Spleen (tissue), 11 donors: ENCODE measurements around the gene SERINC5. TPM values are rescaled to one million over a fixed set of nuclear protein-coding genes. Genes with fewer than 3 reads are reported as not detected.

Experiments
- DNase-seq: peaks from one replicate; pipeline ENCODE4 v3.0.0-alpha.2; 2020
- H3K27ac ChIP-seq, 8 donors: fragments of 200-600 bp; sonication (generic) in 7 of 8; 1 replicate in 4 of 8; 2 replicates in 4 of 8; pipeline versions ENCODE4 v1.5.0 to v1.8.0; 2016 to 2021; ENCODE audit warnings: inconsistent platforms in 4 of 8, mild to moderate bottlenecking in 4 of 8, moderate library complexity in 1 of 8
- H3K27me3 ChIP-seq, 7 donors: fragments of 200-600 bp; sonication (generic) in 6 of 7; replicated peaks in 1 of 7; 1 replicate in 4 of 7; 2 replicates in 3 of 7; pipeline versions ENCODE4 v1.5.0 to v1.8.0; 2016 to 2021; ENCODE audit warnings: inconsistent platforms in 3 of 7, mild to moderate bottlenecking in 1 of 7
- H3K36me3 ChIP-seq, 6 donors: fragments of 200-600 bp; sonication (generic) in 5 of 6; 1 replicate in 4 of 6; 2 replicates in 2 of 6; pipeline versions ENCODE4 v1.5.0 to v1.8.0; 2016 to 2021; ENCODE audit warnings: inconsistent platforms in 2 of 6
- H3K4me1 ChIP-seq, 6 donors: fragments of 200-600 bp; sonication (generic) in 5 of 6; 1 replicate in 3 of 6; 2 replicates in 3 of 6; pipeline versions ENCODE4 v1.5.0 to v1.8.0; 2016 to 2021; ENCODE audit warnings: inconsistent platforms in 3 of 6
- H3K4me3 ChIP-seq, 8 donors: fragments of 200-600 bp; sonication (generic) in 7 of 8; 1 replicate in 4 of 8; 2 replicates in 4 of 8; pipeline versions ENCODE4 v1.5.0 to v1.8.0; 2016 to 2021; ENCODE audit warnings: inconsistent platforms in 4 of 8, mild to moderate bottlenecking in 4 of 8, moderate library complexity in 2 of 8
- H3K9me3 ChIP-seq, 8 donors: fragments of 200-600 bp; sonication (generic) in 7 of 8; 1 replicate in 4 of 8; 2 replicates in 4 of 8; pipeline versions ENCODE4 v1.5.0 to v1.8.0; 2016 to 2021; ENCODE audit warnings: inconsistent platforms in 4 of 8
- CTCF ChIP-seq, 11 experiments: fragments of 200-600 bp in 7 of 11; fragments of 450-650 bp in 4 of 11; sonication (generic) in 4 of 11; IDR thresholded peaks in 8 of 11; conservative IDR thresholded peaks in 3 of 11; 1 replicate in 7 of 11; 2 replicates in 4 of 11; pipeline versions ENCODE4 v1.4.0 to v1.8.0; 2016 to 2021; ENCODE audit warnings: antibody characterized with exemption in 11 of 11, inconsistent platforms in 4 of 11, mild to moderate bottlenecking in 1 of 11
- POLR2A ChIP-seq, 3 donors: fragments of 450-650 bp; IDR thresholded peaks; one replicate each; pipeline ENCODE4 v1.5.1; 2017; ENCODE audit warnings: antibody characterized with exemption in 3 of 3, mild to moderate bottlenecking in 1 of 3
- POLR2AphosphoS5 ChIP-seq, 3 donors: sonication (generic); formaldehyde crosslinking; IDR thresholded peaks; one replicate each; pipeline ENCODE4 v1.5.1; 2017; ENCODE audit warnings: antibody characterized with exemption in 3 of 3
- WGBS, 5 donors: extraction: QIAGEN DNeasy Blood & Tissue Kit in 3 of 5; methylation state at CpG; one replicate each; pipeline versions ENCODE4 v1.1.5 to v1.1.7; 2013 to 2018; 5-methylcytosine and 5-hydroxymethylcytosine counted together
- intact Hi-C: fragments of 100-400 bp; cut with DNase I; formaldehyde crosslinking; loops from one replicate; pipeline ENCODE4 v1.15.0; 2023; ENCODE audit warnings: low total_unique reads
- polyA plus RNA-seq, 3 donors: library from polyadenylated mRNA; stranded (reverse); fragments of 200-250 nt; gene quantifications; one replicate each; pipeline ENCODE4 v1.2.1, GENCODE V29; 2013
- total RNA-seq, 7 donors: library from RNA; depleted of rRNA in 3 of 7; stranded (reverse); fragments of >200 nt in 3 of 7; fragmentation: NEBNext Ultra II Directional in 4 of 7; extraction: Animal tissue kit (Norgen Biotek cat#: 25700) in 4 of 7; gene quantifications; one replicate each; pipeline versions ENCODE4 v1.1.0 to v1.2.1, GENCODE V29; 2016 to 2021
- donor health status: healthy with polysubstance abuse.
- donor health status: DM: no; HTN: no; CAD: no; lungs with moderate emphysema.
- donor health status: DM: no; HTN: no; CAD: no.
- donor health status: Bipolar disorder and iron deficiency.
- donor health status: healthy.
- donor health status: DM: no; HTN: no; CAD: no.
- donor health status: DM: yes; HTN: yes; CAD: no.

Gene SERINC5
- total and polyA plus RNA-seq, 10 donors, result 1.5 to 29.8 (median 21.2) TPM

GRCh38 chr5:80243567-80243966 lies 12.3 kb downstream of the SERINC5 start:
- H3K4me1 ChIP-seq, result peaks cover 12 to 68% (median 36%) of the 10 kb centered on the region in 6 donors
- WGBS, 5 donors, result 87 to 96% (median 93%) methylated on average over 1 of the region's 1 CpG
- DNase-seq, result no peak
- H3K27ac ChIP-seq, result no peak overlapping the region
- H3K36me3 ChIP-seq, result peaks cover 0 to 20% (median 5%) of the 10 kb centered on the region in 6 donors
- no peak for TF ChIP-seq POLR2AphosphoS5 (IDR thresholded peaks at IDR 0.05)
- TF ChIP-seq POLR2A (IDR thresholded peaks at IDR 0.05), result no peak
- TF ChIP-seq CTCF (IDR thresholded peaks at IDR 0.05 in 8 of 11, conservative IDR thresholded peaks at IDR 0.05 in 3 of 11), result no peak
- intact Hi-C loops, result no loop called here
- peaks cover 5 to 29% (median 24%) of the 10 kb centered on the region in 8 donors for H3K9me3 ChIP-seq
- H3K27me3 ChIP-seq, result no peaks in the 10 kb centered on the region
- H3K4me3 ChIP-seq, result no peak overlapping the region

- 94 to 99% (median 95%) methylated on average over 3 of the region's 3 CpGs for WGBS, 5 donors
- H3K9me3 ChIP-seq, result peaks cover 5 to 29% (median 24%) of the 10 kb centered on the region in 8 donors
- no peak for DNase-seq
- peaks cover 0 to 20% (median 5%) of the 10 kb centered on the region in 6 donors for H3K36me3 ChIP-seq
- no peak overlapping the region for H3K4me3 ChIP-seq
- H3K4me1 ChIP-seq, result peaks cover 12 to 67% (median 33%) of the 10 kb centered on the region in 6 donors
- H3K27ac ChIP-seq, result no peak overlapping the region
- H3K27me3 ChIP-seq, result no peaks in the 10 kb centered on the region
- intact Hi-C loops, result no loop called here
- no peak for TF ChIP-seq POLR2AphosphoS5 (IDR thresholded peaks at IDR 0.05)
- TF ChIP-seq POLR2A (IDR thresholded peaks at IDR 0.05), result no peak
- no peak for TF ChIP-seq CTCF (IDR thresholded peaks at IDR 0.05 in 8 of 11, conservative IDR thresholded peaks at IDR 0.05 in 3 of 11)
Measured at GRCh38 chr5:80242849-80243248, 13.0 kb downstream of the SERINC5 start.

GRCh38 chr5:80240368-80240986 lies 15.4 kb downstream of the SERINC5 start:
- Histone ChIP-seq H3K36me3 (peaks cover 0 to 20% (median 5%) of the 10 kb centered on the region in 6 donors), H3K9me3 (peaks cover 5 to 29% (median 24%) of the 10 kb centered on the region in 8 donors), H3K4me1 (peaks cover 5 to 47% (median 22%) of the 10 kb centered on the region in 6 donors), H3K4me3 (no peak overlapping the region), H3K27me3 (no peaks in the 10 kb centered on the region), H3K27ac (peak overlapping the region in 1 of 8 donors; percentile 45)
- TF ChIP-seq CTCF (IDR thresholded peaks at IDR 0.05 in 8 of 11, conservative IDR thresholded peaks at IDR 0.05 in 3 of 11) (no peak), POLR2AphosphoS5 (IDR thresholded peaks at IDR 0.05) (no peak), POLR2A (IDR thresholded peaks at IDR 0.05) (no peak)
- 59 to 76% (median 70%) methylated on average over 8 of the region's 8 CpGs for WGBS, 5 donors
- intact Hi-C loops, result no loop called here
- no peak for DNase-seq

- TF ChIP-seq POLR2AphosphoS5 (IDR thresholded peaks at IDR 0.05) (no peak), POLR2A (IDR thresholded peaks at IDR 0.05) (no peak), CTCF (IDR thresholded peaks at IDR 0.05 in 8 of 11, conservative IDR thresholded peaks at IDR 0.05 in 3 of 11) (no peak)
Measured at GRCh38 chr5:80239680-80240367, 16.0 kb downstream of the SERINC5 start.

More at GRCh38 chr5:80239680-80240367, 16.0 kb downstream of the SERINC5 start:
- Histone ChIP-seq H3K36me3 (peaks cover 0 to 20% (median 5%) of the 10 kb centered on the region in 6 donors), H3K4me3 (no peak overlapping the region), H3K4me1 (peaks cover 5 to 42% (median 20%) of the 10 kb centered on the region in 6 donors), H3K27ac (peak overlapping the region in 2 of 8 donors; percentile 23 to 45), H3K27me3 (no peaks in the 10 kb centered on the region), H3K9me3 (peaks cover 5 to 29% (median 24%) of the 10 kb centered on the region in 8 donors)
- intact Hi-C loops, result no loop called here
- no peak for DNase-seq
- WGBS, 5 donors, result 42 to 55% (median 46%) methylated on average over 4 of the region's 4 CpGs
